Mesothelial cell of epicardium (in vitro differentiated cells): Measurements from ENCODE around the gene CLEC16A. TPM values are rescaled to one million over a fixed set of nuclear protein-coding genes. Genes with fewer than 3 reads are reported as not detected.
A peak's percentile ranks its signal among the peaks of the same experiment; 100 is the strongest.

Experiments
- DNase-seq, 2 experiments: peaks; one replicate each; pipeline ENCODE4 v3.0.0; 2021; ENCODE audit warnings: low spot score in 2 of 2; ENCODE audit not compliant: unreplicated experiment in 2 of 2
- H3K27ac Mint-ChIP-seq: 2 replicates; pipeline ENCODE4 v1.8.0; 2021; ENCODE audit warnings: mixed read lengths
- H3K27me3 Mint-ChIP-seq: 2 replicates; pipeline ENCODE4 v1.8.0; 2021; ENCODE audit warnings: low read depth, mixed read lengths
- H3K36me3 Mint-ChIP-seq: 2 replicates; pipeline ENCODE4 v1.8.0; 2021; ENCODE audit warnings: mixed read lengths
- H3K4me1 Mint-ChIP-seq: 2 replicates; pipeline ENCODE4 v1.8.0; 2021; ENCODE audit warnings: mixed read lengths
- H3K4me3 Mint-ChIP-seq: 2 replicates; pipeline ENCODE4 v1.8.0; 2021; ENCODE audit warnings: mild to moderate bottlenecking, moderate library complexity, mixed read lengths
- H3K9me3 Mint-ChIP-seq: 2 replicates; pipeline ENCODE4 v1.8.0; 2021; ENCODE audit warnings: mixed read lengths
- total RNA-seq: library from RNA; stranded (reverse); gene quantifications from 3 replicates; pipeline ENCODE4 v1.2.1, GENCODE V29; 2021
- TF ChIP-seq, protein P1 (sequence below): fragments of 200-600 bp; sonication (generic); IDR thresholded peaks from one replicate; pipeline ENCODE4 v1.5.0; 2021; ENCODE audit warnings: antibody characterized with exemption; ENCODE audit not compliant: unreplicated experiment

Gene CLEC16A
- total RNA-seq, 1 donor from 2014 or later, result 43.3 TPM

DNA sequence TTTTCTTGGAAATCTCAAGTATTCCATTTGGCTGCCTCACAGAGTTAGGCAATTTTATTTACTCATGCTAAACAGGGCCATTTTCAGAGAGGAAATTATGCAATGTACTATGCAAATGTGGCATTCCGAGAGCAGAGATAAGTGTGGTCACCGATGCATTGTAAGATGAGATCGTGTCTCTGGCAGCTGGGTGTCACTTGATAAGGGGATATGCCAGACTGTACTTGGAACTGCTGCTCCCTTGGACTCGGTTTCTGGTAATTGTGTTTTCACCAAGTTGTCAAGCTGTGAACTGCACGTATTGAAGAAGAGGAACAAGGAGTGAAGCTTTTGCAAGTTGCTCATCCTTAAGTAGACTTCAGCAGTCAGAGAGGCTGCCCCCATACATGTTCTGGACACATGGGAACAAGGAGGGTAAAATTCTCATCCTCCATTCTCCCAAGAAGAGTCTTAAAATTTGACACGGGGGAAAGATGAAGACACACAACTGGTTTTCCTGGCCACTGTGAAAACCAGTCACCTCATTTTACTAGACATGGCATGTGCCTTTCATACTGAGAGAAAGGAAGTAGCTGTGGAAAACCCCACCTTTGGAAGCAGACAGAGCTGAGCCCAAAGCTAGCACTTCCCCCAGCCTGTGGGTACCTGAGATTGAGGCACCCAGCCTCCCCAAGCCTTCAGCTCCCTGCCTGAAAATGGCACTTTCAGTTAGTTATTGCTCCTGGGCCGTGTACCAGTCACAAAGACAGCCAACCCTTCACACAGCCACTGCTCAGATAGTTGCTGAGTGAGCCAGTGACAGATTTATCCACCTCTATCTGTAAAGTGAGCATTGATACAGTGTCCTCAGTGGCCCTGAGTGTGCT lies 160.9 kb downstream of the CLEC16A start:
- peaks cover 22% of the 10 kb centered on the region for H3K4me1 Mint-ChIP-seq
- TF ChIP-seq, protein P1, sequence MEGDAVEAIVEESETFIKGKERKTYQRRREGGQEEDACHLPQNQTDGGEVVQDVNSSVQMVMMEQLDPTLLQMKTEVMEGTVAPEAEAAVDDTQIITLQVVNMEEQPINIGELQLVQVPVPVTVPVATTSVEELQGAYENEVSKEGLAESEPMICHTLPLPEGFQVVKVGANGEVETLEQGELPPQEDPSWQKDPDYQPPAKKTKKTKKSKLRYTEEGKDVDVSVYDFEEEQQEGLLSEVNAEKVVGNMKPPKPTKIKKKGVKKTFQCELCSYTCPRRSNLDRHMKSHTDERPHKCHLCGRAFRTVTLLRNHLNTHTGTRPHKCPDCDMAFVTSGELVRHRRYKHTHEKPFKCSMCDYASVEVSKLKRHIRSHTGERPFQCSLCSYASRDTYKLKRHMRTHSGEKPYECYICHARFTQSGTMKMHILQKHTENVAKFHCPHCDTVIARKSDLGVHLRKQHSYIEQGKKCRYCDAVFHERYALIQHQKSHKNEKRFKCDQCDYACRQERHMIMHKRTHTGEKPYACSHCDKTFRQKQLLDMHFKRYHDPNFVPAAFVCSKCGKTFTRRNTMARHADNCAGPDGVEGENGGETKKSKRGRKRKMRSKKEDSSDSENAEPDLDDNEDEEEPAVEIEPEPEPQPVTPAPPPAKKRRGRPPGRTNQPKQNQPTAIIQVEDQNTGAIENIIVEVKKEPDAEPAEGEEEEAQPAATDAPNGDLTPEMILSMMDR, result no peak
- no peak for DNase-seq
- H3K9me3 Mint-ChIP-seq, result no peaks in the 10 kb centered on the region
- H3K36me3 Mint-ChIP-seq, result peaks cover 5% of the 10 kb centered on the region
- H3K27me3 Mint-ChIP-seq, result peaks cover 3% of the 10 kb centered on the region
- H3K27ac Mint-ChIP-seq, result peak overlapping the region; percentile 60
- H3K4me3 Mint-ChIP-seq, result no peak overlapping the region

- Mint-ChIP-seq H3K36me3 (peaks cover 14% of the 10 kb centered on the region), H3K4me1 (peaks cover 21% of the 10 kb centered on the region), H3K4me3 (no peak overlapping the region), H3K27ac (no peak overlapping the region), H3K9me3 (peaks cover 9% of the 10 kb centered on the region), H3K27me3 (peaks cover 3% of the 10 kb centered on the region)
- DNase-seq, result no peak
- TF ChIP-seq, protein P1, result no peak
Measured at GRCh38 chr16:11106726-11107125, 162.4 kb downstream of the CLEC16A start.

GRCh38 chr16:11107780-11108465 lies 163.6 kb downstream of the CLEC16A start:
- H3K9me3 Mint-ChIP-seq, result peaks cover 12% of the 10 kb centered on the region
- DNase-seq, result no peak
- TF ChIP-seq, protein P1, result no peak
- H3K4me3 Mint-ChIP-seq, result no peak overlapping the region
- H3K4me1 Mint-ChIP-seq, result peaks cover 14% of the 10 kb centered on the region
- H3K27ac Mint-ChIP-seq, result no peak overlapping the region
- H3K27me3 Mint-ChIP-seq, result peaks cover 3% of the 10 kb centered on the region
- peaks cover 17% of the 10 kb centered on the region for H3K36me3 Mint-ChIP-seq

DNA sequence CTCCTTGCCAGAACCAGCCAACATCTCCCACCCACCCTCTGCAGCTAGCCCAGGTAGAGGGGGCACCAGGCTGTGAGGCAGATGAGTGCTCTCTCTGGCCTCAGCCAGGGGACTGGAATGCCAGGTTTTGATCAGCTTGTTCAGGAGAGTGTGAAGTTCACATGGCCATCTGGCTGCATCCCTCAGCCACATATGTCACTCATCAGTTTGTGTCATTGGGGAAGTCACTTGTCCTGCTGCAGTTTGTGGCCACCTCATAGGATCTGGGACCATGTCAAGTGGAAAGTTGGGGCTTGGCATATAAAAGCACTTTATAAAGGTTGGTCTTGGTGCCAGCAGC lies 164.1 kb downstream of the CLEC16A start:
- Mint-ChIP-seq H3K4me3 (no peak overlapping the region), H3K4me1 (peaks cover 16% of the 10 kb centered on the region), H3K9me3 (peaks cover 12% of the 10 kb centered on the region), H3K36me3 (peaks cover 17% of the 10 kb centered on the region), H3K27me3 (peaks cover 3% of the 10 kb centered on the region), H3K27ac (no peak overlapping the region)
- no peak for DNase-seq
- TF ChIP-seq, protein P1, result no peak

DNA sequence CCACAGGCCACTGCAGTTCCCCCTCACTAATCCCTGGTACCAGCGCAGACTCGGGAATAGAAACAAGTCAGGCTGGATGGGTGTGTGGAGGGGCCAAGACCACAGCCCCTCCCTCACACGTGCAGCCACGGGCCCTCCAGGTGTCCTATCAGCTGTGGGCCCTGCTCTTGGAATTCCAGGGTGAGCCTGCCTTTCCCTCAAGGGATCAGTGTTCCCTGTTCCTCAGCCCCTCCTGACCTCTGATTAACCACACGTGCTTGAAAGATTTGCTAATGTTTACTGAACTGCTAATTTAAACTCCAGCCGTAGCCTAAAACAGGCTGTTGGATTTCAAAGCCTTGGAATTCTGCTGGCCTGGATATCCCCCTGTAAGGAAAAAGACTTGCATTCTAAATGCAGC lies 165.2 kb downstream of the CLEC16A start:
- H3K4me3 Mint-ChIP-seq, result no peak overlapping the region
- no peak overlapping the region for H3K27ac Mint-ChIP-seq

More for the DNA sequence above, 165.2 kb downstream of the CLEC16A start:
- H3K4me1 Mint-ChIP-seq, result peaks cover 16% of the 10 kb centered on the region
- H3K9me3 Mint-ChIP-seq, result peaks cover 12% of the 10 kb centered on the region
- no peak for DNase-seq
- H3K27me3 Mint-ChIP-seq, result peaks cover 3% of the 10 kb centered on the region
- TF ChIP-seq, protein P1, result no peak
- H3K36me3 Mint-ChIP-seq, result peaks cover 17% of the 10 kb centered on the region
